ENCODE results near the gene CERS3. TPM values are rescaled to one million over a fixed set of nuclear protein-coding genes. Genes with fewer than 3 reads are reported as not detected.

CERS3 gene
- total RNA-seq, 1 experiment from 2014 or later: not detected

GRCh38 chr15:100531204-100531603, 2.5 kb upstream of the CERS3 start:
- ATAC-seq (no peak), DNase-seq (ENCODE audit: low read depth, low spot score) (no peak)
- Histone ChIP-seq H3K36me3 (ENCODE audit: control insufficient read depth, insufficient read depth, low read length) (no peaks in the 10 kb centered on the region), H3K4me3 (ENCODE audit: low read depth in 2 of 2, low read length in 2 of 2) (no peak overlapping the region), H3K27ac (ENCODE audit: low read length) (no peak overlapping the region), H3K9me3 (ENCODE audit: control insufficient read depth, insufficient read depth, low read depth, low read length) (no peaks in the 10 kb centered on the region), H3K4me1 (ENCODE audit: control insufficient read depth, insufficient read depth, low read length) (no peaks in the 10 kb centered on the region), H3K27me3 (ENCODE audit: control insufficient read depth, insufficient read depth, low read length) (peaks cover 16% of the 10 kb centered on the region)
- BruUV-seq (replicated peaks): no TSS peak
- intact Hi-C loops (cut with micrococcal nuclease; ENCODE audit: unreplicated experiment) (no loop called here), in situ Hi-C loops (cut with HindIII; ENCODE audit: low pct_unique_long_range_greater_than_20kb, low sequenced_read_pairs) (no loop called here)
- CTCF ChIA-PET: no interaction called here
- TF ChIP-seq CTCF (IDR thresholded peaks at IDR 0.05) (no peak), SIN3A (IDR thresholded peaks at IDR 0.05; ENCODE audit: borderline replicate concordance, insufficient read depth, low read depth, low read length) (no peak), REST (IDR thresholded peaks at IDR 0.05; ENCODE audit: insufficient read depth in 1 of 2, low read depth in 2 of 2, low read length in 1 of 2) (no peak), TCF7L2 (IDR thresholded peaks at IDR 0.05; ENCODE audit: low read depth, low read length) (no peak), POLR2AphosphoS5 (IDR thresholded peaks at IDR 0.05; ENCODE audit: low read depth, low read length) (no peak)
- POLR2A ChIA-PET: no interaction called here

- H3K4me3 ChIP-seq (ENCODE audit: low read depth in 2 of 2, low read length in 2 of 2): no peak overlapping the region
- H3K36me3 ChIP-seq (ENCODE audit: control insufficient read depth, insufficient read depth, low read length): no peaks in the 10 kb centered on the region
- TF ChIP-seq TCF7L2 (IDR thresholded peaks at IDR 0.05; ENCODE audit: low read depth, low read length) (no peak), SIN3A (IDR thresholded peaks at IDR 0.05; ENCODE audit: borderline replicate concordance, insufficient read depth, low read depth, low read length) (no peak), CTCF (IDR thresholded peaks at IDR 0.05) (no peak), REST (IDR thresholded peaks at IDR 0.05; ENCODE audit: insufficient read depth in 1 of 2, low read depth in 2 of 2, low read length in 1 of 2) (no peak), POLR2AphosphoS5 (IDR thresholded peaks at IDR 0.05; ENCODE audit: low read depth, low read length) (no peak)
- H3K4me1 ChIP-seq (ENCODE audit: control insufficient read depth, insufficient read depth, low read length): no peaks in the 10 kb centered on the region
- CTCF ChIA-PET: no interaction called here
- DNase-seq (ENCODE audit: low read depth, low spot score) (no peak), ATAC-seq (no peak)
- H3K27me3 ChIP-seq (ENCODE audit: control insufficient read depth, insufficient read depth, low read length): peaks cover 16% of the 10 kb centered on the region
- BruUV-seq (replicated peaks): no TSS peak
- in situ Hi-C loops (cut with HindIII; ENCODE audit: low pct_unique_long_range_greater_than_20kb, low sequenced_read_pairs): no loop called here
- no peaks in the 10 kb centered on the region for H3K9me3 ChIP-seq (ENCODE audit: control insufficient read depth, insufficient read depth, low read depth, low read length)
- no peak overlapping the region for H3K27ac ChIP-seq (ENCODE audit: low read length)
- intact Hi-C loops (cut with micrococcal nuclease; ENCODE audit: unreplicated experiment): no loop called here
- POLR2A ChIA-PET: no interaction called here
Observed at GRCh38 chr15:100529556-100529955, 806 bp upstream of the CERS3 start.

All from Panc1 (cell line).